Measurements from ENCODE around the gene CDH4.
"Not testable (repeated sequence)": the region's sequence is repeated elsewhere in the genome, so short reads cannot be mapped to it uniquely, and the experiment has no call there.

CDH4 gene

GRCh38 chr20:61408951-61409740, 157.1 kb downstream of the CDH4 start:
- DNase-seq (ENCODE audit: extremely low read depth in 1 of 2, low read depth in 1 of 2) = no peak

- DNase-seq (ENCODE audit: extremely low read depth in 1 of 2, low read depth in 1 of 2) = no peak
These were observed 159.7 kb downstream of the CDH4 start for GRCh38 chr20:61411743-61412142.

- DNase-seq (ENCODE audit: extremely low read depth in 1 of 2, low read depth in 1 of 2) = no peak
These were observed 161.7 kb downstream of the CDH4 start for GRCh38 chr20:61413752-61414151.

- no peak for DNase-seq (ENCODE audit: extremely low read depth in 1 of 2, low read depth in 1 of 2)
These were observed 162.5 kb downstream of the CDH4 start for GRCh38 chr20:61414455-61414991.

GRCh38 chr20:61416546-61416945, 164.5 kb downstream of the CDH4 start:
- no peak for DNase-seq (ENCODE audit: extremely low read depth in 1 of 2, low read depth in 1 of 2)

GRCh38 chr20:61417221-61417941, 165.3 kb downstream of the CDH4 start:
- DNase-seq (ENCODE audit: extremely low read depth in 1 of 2, low read depth in 1 of 2) = no peak

GRCh38 chr20:61419010-61419409, 166.9 kb downstream of the CDH4 start:
- DNase-seq (ENCODE audit: extremely low read depth in 1 of 2, low read depth in 1 of 2) = no peak

GRCh38 chr20:61419501-61419900, 167.4 kb downstream of the CDH4 start:
- DNase-seq (ENCODE audit: extremely low read depth in 1 of 2, low read depth in 1 of 2) = no peak

GRCh38 chr20:61420056-61420455, 168.0 kb downstream of the CDH4 start:
- DNase-seq (ENCODE audit: extremely low read depth in 1 of 2, low read depth in 1 of 2) = no peak

- no peak for DNase-seq (ENCODE audit: extremely low read depth in 1 of 2, low read depth in 1 of 2)
These were observed 168.7 kb downstream of the CDH4 start for GRCh38 chr20:61420781-61421180.

- DNase-seq (ENCODE audit: extremely low read depth in 1 of 2, low read depth in 1 of 2) = no peak
These were observed 170.8 kb downstream of the CDH4 start for GRCh38 chr20:61422636-61423425.

GRCh38 chr20:61424011-61424627, 172.1 kb downstream of the CDH4 start:
- DNase-seq (ENCODE audit: extremely low read depth in 1 of 2, low read depth in 1 of 2) = no peak

GRCh38 chr20:61424628-61425420, 172.8 kb downstream of the CDH4 start:
- DNase-seq (ENCODE audit: extremely low read depth in 1 of 2, low read depth in 1 of 2) = no peak

- not testable (repeated sequence) for DNase-seq (ENCODE audit: extremely low read depth in 1 of 2, low read depth in 1 of 2)
These were observed 173.5 kb downstream of the CDH4 start for GRCh38 chr20:61425541-61425991.

- DNase-seq (ENCODE audit: extremely low read depth in 1 of 2, low read depth in 1 of 2) = no peak
These were observed 174.3 kb downstream of the CDH4 start for GRCh38 chr20:61426352-61426751.

- no peak for DNase-seq (ENCODE audit: extremely low read depth in 1 of 2, low read depth in 1 of 2)
These were observed 177.6 kb downstream of the CDH4 start for GRCh38 chr20:61429458-61430227.

- DNase-seq (ENCODE audit: extremely low read depth in 1 of 2, low read depth in 1 of 2) = no peak
These were observed 178.2 kb downstream of the CDH4 start for GRCh38 chr20:61430228-61430624.

- DNase-seq (ENCODE audit: extremely low read depth in 1 of 2, low read depth in 1 of 2) = no peak
These were observed 181.1 kb downstream of the CDH4 start for GRCh38 chr20:61433176-61433575.

GRCh38 chr20:61433816-61434215, 181.8 kb downstream of the CDH4 start:
- no peak for DNase-seq (ENCODE audit: extremely low read depth in 1 of 2, low read depth in 1 of 2)

All from activated CD8-positive, alpha-beta memory T cell treated with anti-CD3 and anti-CD28 coated beads for 1 hour (primary cell).